ENCODE results near the gene LRRC61. TPM values are rescaled to one million over a fixed set of nuclear protein-coding genes. Genes with fewer than 3 reads are reported as not detected.

LRRC61 gene
- total RNA-seq, 1 experiment from 2014 or later: 35.8 TPM

DNA sequence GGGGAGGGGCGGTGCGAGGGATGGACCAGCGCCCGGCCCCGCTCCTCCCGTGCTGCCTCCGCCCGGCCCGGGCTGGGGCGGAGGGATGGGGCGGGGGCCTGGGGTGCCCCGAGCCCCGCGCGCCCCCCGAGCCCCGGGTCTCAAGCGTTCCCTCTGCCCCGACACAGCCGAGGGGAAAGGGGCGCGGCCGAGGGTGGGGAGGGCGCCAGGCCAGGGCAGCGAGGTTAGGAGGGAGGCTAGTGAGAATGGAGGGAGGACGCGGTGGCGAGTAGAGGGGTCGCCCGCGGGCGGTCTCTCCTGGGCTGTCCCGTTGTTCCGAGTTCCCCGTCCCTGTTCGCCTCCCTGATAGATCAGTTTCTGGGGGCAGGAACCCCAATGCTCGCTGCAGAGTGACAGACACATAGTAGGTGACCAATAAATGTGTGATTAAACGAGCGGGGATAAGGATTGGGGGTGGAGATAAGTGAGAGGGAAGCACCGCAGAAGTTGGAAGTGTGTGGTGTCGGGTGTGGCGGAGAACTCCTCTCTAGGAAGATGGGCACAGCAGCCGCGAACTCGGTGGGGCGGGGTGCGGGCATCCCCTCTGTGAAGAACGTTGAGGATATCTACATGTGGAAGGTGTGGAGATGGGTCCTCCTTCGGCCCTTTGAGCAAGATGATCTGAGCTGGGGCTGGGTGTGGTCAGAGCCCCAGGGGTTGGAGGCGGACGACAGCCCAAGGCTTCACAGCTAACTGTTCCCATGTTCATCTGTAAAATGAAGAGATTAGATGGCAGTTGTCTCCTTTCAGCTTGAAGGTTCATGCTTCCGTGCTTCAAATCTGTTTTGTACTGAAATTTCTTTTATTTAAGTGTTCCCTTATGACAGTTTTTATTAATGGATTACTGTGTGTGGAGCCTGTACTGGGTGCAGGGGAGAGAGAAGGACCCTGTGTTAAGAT is 56.6 kb downstream of the LRRC61 start:
- Mint-ChIP-seq H3K27me3 (ENCODE audit: insufficient read depth, unreplicated experiment) (no peaks in the 10 kb centered on the region), H3K36me3 (ENCODE audit: insufficient read depth, unreplicated experiment) (peaks cover 28% of the 10 kb centered on the region), H3K4me1 (ENCODE audit: low read depth, unreplicated experiment) (peaks cover 48% of the 10 kb centered on the region), H3K27ac (ENCODE audit: unreplicated experiment) (peak overlapping the region; percentile 48), H3K9me3 (ENCODE audit: unreplicated experiment) (no peaks in the 10 kb centered on the region), H3K4me3 (ENCODE audit: unreplicated experiment) (peak overlapping the region; percentile 87)
- intact Hi-C loops (cut with micrococcal nuclease; ENCODE audit: unreplicated experiment): loop anchor here (1.0 to 2.0 kb wide), 2 partner anchors 26 to 57 kb away; partner anchors contain the start of genes ACTR3C and LRRC61
- TF ChIP-seq, protein P1, sequence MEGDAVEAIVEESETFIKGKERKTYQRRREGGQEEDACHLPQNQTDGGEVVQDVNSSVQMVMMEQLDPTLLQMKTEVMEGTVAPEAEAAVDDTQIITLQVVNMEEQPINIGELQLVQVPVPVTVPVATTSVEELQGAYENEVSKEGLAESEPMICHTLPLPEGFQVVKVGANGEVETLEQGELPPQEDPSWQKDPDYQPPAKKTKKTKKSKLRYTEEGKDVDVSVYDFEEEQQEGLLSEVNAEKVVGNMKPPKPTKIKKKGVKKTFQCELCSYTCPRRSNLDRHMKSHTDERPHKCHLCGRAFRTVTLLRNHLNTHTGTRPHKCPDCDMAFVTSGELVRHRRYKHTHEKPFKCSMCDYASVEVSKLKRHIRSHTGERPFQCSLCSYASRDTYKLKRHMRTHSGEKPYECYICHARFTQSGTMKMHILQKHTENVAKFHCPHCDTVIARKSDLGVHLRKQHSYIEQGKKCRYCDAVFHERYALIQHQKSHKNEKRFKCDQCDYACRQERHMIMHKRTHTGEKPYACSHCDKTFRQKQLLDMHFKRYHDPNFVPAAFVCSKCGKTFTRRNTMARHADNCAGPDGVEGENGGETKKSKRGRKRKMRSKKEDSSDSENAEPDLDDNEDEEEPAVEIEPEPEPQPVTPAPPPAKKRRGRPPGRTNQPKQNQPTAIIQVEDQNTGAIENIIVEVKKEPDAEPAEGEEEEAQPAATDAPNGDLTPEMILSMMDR (IDR thresholded peaks at IDR 0.05; ENCODE audit: insufficient read depth in 1 of 2, low read depth in 1 of 2, low read length in 1 of 2, severe bottlenecking in 1 of 2, unreplicated experiment in 1 of 2): no peak
- Histone ChIP-seq H3K4me1 (peaks cover 65% of the 10 kb centered on the region), H3K27me3 (replicated peaks; ENCODE audit: control insufficient read depth, insufficient read depth, low read length) (no peaks in the 10 kb centered on the region), H3K9me3 (no peaks in the 10 kb centered on the region), H3K4me3 (ENCODE audit: low read depth, low read length) (peak overlapping the region; percentile 87), H3K36me3 (ENCODE audit: control insufficient read depth, insufficient read depth, low read length) (no peaks in the 10 kb centered on the region)
- POLR2A ChIA-PET: no interaction called here
- CTCF ChIA-PET: no interaction called here
- peak; percentile 27 to 38 for DNase-seq
- no TSS peak for BruUV-seq (replicated peaks)

DNA sequence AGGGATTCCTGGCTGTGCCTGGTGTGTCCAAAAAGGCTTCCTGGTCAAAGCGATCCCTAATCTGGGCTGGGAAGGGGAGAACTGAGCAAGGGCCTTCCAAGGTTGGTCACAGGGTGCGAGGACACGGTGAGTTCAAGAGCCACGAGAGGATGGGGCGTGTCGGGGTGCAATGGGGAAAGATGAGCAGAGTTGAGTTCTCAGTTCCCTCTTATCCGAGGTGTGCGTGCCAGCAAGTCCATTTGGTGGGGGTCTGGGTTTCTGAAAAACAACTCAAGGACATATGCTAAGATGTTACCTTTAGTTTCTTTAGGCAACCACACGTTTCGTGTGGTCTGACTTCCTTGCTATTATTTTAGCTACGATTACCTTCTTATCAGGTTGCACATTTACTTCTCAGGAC is 57.3 kb downstream of the LRRC61 start:
- CTCF ChIA-PET: interaction anchor here (0.7 kb wide), 1 partner anchor 493 kb away, joined by 3 read pairs; no protein-coding TSS in a partner anchor
- intact Hi-C loops (cut with micrococcal nuclease; ENCODE audit: unreplicated experiment): no loop called here
- BruUV-seq (replicated peaks): no TSS peak

DNA sequence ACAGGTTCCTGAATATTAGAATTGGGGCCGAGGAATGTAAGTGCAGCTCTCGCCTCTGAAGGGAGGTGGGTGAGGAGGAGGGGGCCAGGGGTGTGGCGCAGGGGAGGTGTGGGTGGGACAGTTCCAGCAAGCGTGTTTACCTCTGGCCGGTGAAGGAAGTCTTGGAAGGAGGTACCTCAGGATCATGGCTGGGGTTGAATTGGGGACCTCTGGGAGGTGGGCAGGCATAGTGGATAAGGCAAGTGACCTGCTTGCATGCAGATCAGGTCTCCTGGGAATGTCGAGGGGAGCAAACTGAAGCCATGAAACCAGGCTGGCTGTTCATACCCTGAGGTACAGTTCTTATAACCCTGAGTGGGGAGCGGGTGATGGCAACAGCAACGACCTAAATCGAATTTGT is 57.9 kb downstream of the LRRC61 start:
- POLR2A ChIA-PET: no interaction called here

More for the DNA sequence above, 57.3 kb downstream of the LRRC61 start:
- no peaks in the 10 kb centered on the region for H3K27me3 Mint-ChIP-seq (ENCODE audit: insufficient read depth, unreplicated experiment)
- H3K4me1 Mint-ChIP-seq (ENCODE audit: low read depth, unreplicated experiment): peaks cover 48% of the 10 kb centered on the region
- peak in 1 of 2 experiments; percentile 9 for DNase-seq
- peak overlapping the region; percentile 48 for H3K27ac Mint-ChIP-seq (ENCODE audit: unreplicated experiment)
- no peaks in the 10 kb centered on the region for H3K27me3 ChIP-seq (replicated peaks; ENCODE audit: control insufficient read depth, insufficient read depth, low read length)
- no peaks in the 10 kb centered on the region for H3K36me3 ChIP-seq (ENCODE audit: control insufficient read depth, insufficient read depth, low read length)
- POLR2A ChIA-PET: no interaction called here
- H3K4me3 Mint-ChIP-seq (ENCODE audit: unreplicated experiment): peak overlapping the region; percentile 87
- H3K9me3 ChIP-seq: no peaks in the 10 kb centered on the region
- H3K4me1 ChIP-seq: peaks cover 65% of the 10 kb centered on the region
- H3K4me3 ChIP-seq (ENCODE audit: low read depth, low read length): no peak overlapping the region; the same call in 1 of the 2 replicates
- TF ChIP-seq, protein P1 (IDR thresholded peaks at IDR 0.05; ENCODE audit: insufficient read depth in 1 of 2, low read depth in 1 of 2, low read length in 1 of 2, severe bottlenecking in 1 of 2, unreplicated experiment in 1 of 2): no peak
- H3K9me3 Mint-ChIP-seq (ENCODE audit: unreplicated experiment): no peaks in the 10 kb centered on the region
- peaks cover 25% of the 10 kb centered on the region for H3K36me3 Mint-ChIP-seq (ENCODE audit: insufficient read depth, unreplicated experiment)

More for the DNA sequence above, 57.9 kb downstream of the LRRC61 start:
- H3K4me3 Mint-ChIP-seq (ENCODE audit: unreplicated experiment): no peak overlapping the region
- no peak overlapping the region for H3K27ac Mint-ChIP-seq (ENCODE audit: unreplicated experiment)
- peaks cover 45% of the 10 kb centered on the region for H3K4me1 Mint-ChIP-seq (ENCODE audit: low read depth, unreplicated experiment)
- BruUV-seq (replicated peaks): no TSS peak
- Histone ChIP-seq H3K4me3 (ENCODE audit: low read depth, low read length) (no peak overlapping the region), H3K27me3 (replicated peaks; ENCODE audit: control insufficient read depth, insufficient read depth, low read length) (no peaks in the 10 kb centered on the region), H3K36me3 (ENCODE audit: control insufficient read depth, insufficient read depth, low read length) (no peaks in the 10 kb centered on the region), H3K9me3 (no peaks in the 10 kb centered on the region), H3K4me1 (peaks cover 61% of the 10 kb centered on the region)
- DNase-seq: peak in 1 of 2 experiments; percentile 31
- CTCF ChIA-PET: interaction anchor here (0.7 kb wide), 1 partner anchor 493 kb away, joined by 3 read pairs; no protein-coding TSS in a partner anchor
- H3K9me3 Mint-ChIP-seq (ENCODE audit: unreplicated experiment): no peaks in the 10 kb centered on the region
- intact Hi-C loops (cut with micrococcal nuclease; ENCODE audit: unreplicated experiment): no loop called here
- peaks cover 22% of the 10 kb centered on the region for H3K36me3 Mint-ChIP-seq (ENCODE audit: insufficient read depth, unreplicated experiment)
- H3K27me3 Mint-ChIP-seq (ENCODE audit: insufficient read depth, unreplicated experiment): no peaks in the 10 kb centered on the region
- TF ChIP-seq, protein P1 (IDR thresholded peaks at IDR 0.05; ENCODE audit: insufficient read depth in 1 of 2, low read depth in 1 of 2, low read length in 1 of 2, severe bottlenecking in 1 of 2, unreplicated experiment in 1 of 2): no peak

Measured in Caco-2 (cell line).